ENCODE results near the gene GUCY2C.

The GUCY2C gene

DNA sequence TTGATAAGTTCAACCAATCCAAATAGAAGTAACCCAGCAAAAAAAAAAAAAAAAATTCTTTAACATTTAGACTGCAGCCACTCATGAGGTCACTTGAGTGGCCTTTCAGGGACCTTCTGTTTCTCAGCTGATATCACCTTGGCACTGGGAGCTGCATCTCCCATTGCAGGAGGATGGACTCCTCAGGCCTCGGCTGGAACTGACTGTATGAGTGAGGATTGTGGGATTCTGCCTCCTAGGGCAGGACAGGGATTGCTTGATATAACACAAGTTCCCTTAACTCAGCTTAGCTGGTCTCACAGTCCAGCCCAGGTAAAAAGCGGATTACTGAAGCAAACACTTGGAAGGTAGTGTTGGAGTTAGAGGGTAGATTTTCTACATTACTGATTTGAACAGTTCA is 3.5 kb upstream of the GUCY2C start:
- TF ChIP-seq, protein P1, sequence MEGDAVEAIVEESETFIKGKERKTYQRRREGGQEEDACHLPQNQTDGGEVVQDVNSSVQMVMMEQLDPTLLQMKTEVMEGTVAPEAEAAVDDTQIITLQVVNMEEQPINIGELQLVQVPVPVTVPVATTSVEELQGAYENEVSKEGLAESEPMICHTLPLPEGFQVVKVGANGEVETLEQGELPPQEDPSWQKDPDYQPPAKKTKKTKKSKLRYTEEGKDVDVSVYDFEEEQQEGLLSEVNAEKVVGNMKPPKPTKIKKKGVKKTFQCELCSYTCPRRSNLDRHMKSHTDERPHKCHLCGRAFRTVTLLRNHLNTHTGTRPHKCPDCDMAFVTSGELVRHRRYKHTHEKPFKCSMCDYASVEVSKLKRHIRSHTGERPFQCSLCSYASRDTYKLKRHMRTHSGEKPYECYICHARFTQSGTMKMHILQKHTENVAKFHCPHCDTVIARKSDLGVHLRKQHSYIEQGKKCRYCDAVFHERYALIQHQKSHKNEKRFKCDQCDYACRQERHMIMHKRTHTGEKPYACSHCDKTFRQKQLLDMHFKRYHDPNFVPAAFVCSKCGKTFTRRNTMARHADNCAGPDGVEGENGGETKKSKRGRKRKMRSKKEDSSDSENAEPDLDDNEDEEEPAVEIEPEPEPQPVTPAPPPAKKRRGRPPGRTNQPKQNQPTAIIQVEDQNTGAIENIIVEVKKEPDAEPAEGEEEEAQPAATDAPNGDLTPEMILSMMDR (IDR thresholded peaks at IDR 0.05; ENCODE audit: low read depth, low read length, missing control alignments): no peak
- DNase-seq (ENCODE audit: extremely low read depth, low read depth): no peak
- no peak overlapping the region for H3K4me3 ChIP-seq (replicated peaks; ENCODE audit: low read depth, low read length)

DNA sequence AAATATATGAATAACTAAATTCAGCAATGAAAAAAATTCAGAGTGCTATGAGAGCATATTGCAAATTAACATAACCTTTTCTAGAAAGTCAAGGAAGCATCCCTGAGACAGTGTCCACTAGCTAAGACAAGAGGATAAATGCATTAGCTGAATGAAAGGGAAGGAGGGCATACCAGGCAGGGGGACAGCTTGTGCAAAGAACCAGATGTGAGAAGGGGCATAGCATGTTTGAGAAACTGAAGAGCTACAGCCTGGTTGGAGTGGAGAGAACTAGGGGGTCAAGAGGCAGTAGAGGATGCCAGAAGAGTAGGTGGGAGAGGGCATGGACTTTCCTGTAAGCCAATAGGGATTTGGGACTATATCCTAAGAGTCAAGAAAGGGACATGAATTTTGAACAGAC is 2.2 kb upstream of the GUCY2C start:
- DNase-seq (ENCODE audit: extremely low read depth, low read depth): no peak
- H3K4me3 ChIP-seq (replicated peaks; ENCODE audit: low read depth, low read length): no peak overlapping the region
- TF ChIP-seq, protein P1 (IDR thresholded peaks at IDR 0.05; ENCODE audit: low read depth, low read length, missing control alignments): no peak

DNA sequence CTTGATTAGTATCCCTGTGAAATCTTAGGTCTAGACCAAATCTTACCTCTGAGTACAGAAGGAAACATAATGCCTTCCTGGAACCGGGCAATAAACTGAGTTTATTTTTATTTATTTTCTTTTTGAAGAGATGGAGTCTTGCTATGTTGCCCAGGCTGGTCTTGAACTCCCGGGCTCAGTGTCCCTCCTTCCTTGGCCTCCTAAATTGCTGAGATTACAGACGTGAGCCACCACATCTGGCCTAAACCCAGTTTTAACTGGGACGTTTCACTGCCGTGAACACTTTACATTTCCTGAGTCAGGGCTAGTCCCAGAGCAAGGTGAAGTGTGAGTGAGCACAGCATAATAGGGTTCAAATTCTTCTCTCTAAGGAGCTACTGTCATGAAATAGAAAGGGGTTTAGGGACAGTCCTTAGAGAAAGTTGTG is 671 bp downstream of the GUCY2C start:
- TF ChIP-seq, protein P1 (IDR thresholded peaks at IDR 0.05; ENCODE audit: low read depth, low read length, missing control alignments): no peak
- no peak for DNase-seq (ENCODE audit: extremely low read depth, low read depth)
- H3K4me3 ChIP-seq (replicated peaks; ENCODE audit: low read depth, low read length): no peak overlapping the region

DNA sequence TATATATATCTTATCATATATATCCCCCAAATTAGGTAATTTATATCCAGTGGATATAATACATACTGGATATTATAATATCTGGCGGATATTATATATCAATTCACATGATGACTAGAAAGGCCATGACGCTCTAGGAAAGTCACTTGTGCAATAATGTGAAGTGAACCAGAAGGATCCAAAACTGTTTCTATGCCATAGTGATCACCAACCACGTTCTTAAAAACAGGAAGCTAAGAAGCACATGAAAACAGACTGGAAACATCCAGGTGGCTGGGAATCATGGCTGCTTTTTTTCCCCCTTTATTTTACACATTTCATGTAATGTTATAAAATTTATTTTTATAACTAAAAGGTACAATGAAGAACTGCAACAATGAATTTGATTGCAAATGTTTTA is 1.4 kb downstream of the GUCY2C start:
- TF ChIP-seq, protein P1 (IDR thresholded peaks at IDR 0.05; ENCODE audit: low read depth, low read length, missing control alignments): no peak
- DNase-seq (ENCODE audit: extremely low read depth, low read depth): no peak
- H3K4me3 ChIP-seq (replicated peaks; ENCODE audit: low read depth, low read length): no peak overlapping the region

DNA sequence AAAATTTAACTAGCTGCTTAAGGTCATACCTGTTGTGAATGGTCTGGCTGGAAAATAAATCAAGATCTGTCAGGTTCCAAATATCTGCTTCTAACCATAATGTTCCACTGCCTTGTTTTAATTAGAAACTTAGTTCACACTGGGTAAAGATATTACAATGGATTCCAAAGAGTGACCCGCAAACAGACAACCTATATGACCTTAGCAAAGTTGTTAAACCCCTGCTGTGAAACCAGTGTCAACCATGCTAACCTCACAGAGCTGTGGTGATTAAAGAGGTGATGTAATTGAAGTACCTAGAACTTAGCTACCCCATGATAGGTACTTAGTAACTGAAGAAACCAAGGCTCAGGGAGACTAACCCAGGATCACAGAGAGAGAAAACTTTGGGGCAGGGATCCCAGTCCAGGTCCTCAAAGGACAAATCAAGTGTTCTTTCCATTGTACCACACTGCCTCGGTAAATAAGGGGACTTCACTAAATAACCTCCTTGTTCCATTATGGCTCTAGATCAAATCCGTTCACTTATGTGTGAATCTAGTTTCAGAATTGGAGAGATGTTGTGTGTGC is 2.2 kb downstream of the GUCY2C start:
- no peak overlapping the region for H3K4me3 ChIP-seq (replicated peaks; ENCODE audit: low read depth, low read length)
- DNase-seq (ENCODE audit: extremely low read depth, low read depth): no peak
- TF ChIP-seq, protein P1 (IDR thresholded peaks at IDR 0.05; ENCODE audit: low read depth, low read length, missing control alignments): no peak

DNA sequence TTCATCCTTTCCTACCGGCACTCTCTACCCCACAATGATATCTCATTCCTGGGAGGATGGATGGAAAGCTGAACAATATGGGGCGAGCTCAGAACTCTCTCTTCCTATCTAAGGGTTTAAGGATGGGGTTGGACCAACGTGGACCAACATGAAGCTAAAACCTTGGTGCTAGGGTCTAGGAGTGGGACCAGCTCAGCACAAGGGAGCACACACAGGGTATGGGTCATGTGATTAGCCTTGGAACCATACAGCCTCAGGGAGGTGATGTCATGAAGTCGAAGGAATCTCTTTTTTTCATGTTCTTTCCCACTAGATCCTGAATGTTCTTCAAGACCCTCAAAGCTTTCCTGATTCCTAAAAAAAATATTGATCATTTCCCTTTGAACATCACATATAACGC is 3.3 kb downstream of the GUCY2C start:
- TF ChIP-seq, protein P1 (IDR thresholded peaks at IDR 0.05; ENCODE audit: low read depth, low read length, missing control alignments): no peak
- no peak overlapping the region for H3K4me3 ChIP-seq (replicated peaks; ENCODE audit: low read depth, low read length)
- DNase-seq (ENCODE audit: extremely low read depth, low read depth): no peak

DNA sequence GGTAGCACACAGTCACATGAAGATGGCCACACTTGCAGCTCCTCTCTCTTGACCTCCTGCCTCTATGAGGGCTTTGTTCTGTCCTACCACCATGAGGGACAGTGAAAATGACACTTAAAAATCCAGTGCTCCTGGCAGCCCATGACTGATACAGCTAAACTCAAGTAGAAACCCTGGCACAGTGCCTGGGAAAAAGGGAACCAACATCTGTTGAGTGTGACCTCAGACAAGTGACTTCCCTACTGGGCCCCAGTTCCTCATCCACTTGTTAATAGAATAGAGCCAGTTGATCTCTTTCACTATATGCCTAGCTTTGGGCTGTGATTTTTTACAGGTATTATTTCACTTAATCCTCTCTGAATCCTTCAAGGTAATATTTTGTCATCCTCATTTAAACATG is 4.8 kb downstream of the GUCY2C start:
- DNase-seq (ENCODE audit: extremely low read depth, low read depth): peak; percentile 2
- TF ChIP-seq, protein P1 (IDR thresholded peaks at IDR 0.05; ENCODE audit: low read depth, low read length, missing control alignments): no peak
- no peak overlapping the region for H3K4me3 ChIP-seq (replicated peaks; ENCODE audit: low read depth, low read length)
